ENCODE results near the gene IL4.

The IL4 gene

GRCh38 chr5:132658381-132659302, 15.1 kb upstream of the IL4 start:
- DNase-seq: no peak

- no peak for DNase-seq
These were observed 13.9 kb upstream of the IL4 start for GRCh38 chr5:132659598-132660493.

GRCh38 chr5:132661231-132662003, 12.4 kb upstream of the IL4 start:
- no peak for DNase-seq

- DNase-seq: no peak
These were observed 11.8 kb upstream of the IL4 start for GRCh38 chr5:132662004-132662401.

GRCh38 chr5:132662925-132663770, 10.6 kb upstream of the IL4 start:
- no peak for DNase-seq

GRCh38 chr5:132663771-132664695, 9.8 kb upstream of the IL4 start:
- DNase-seq: no peak

- no peak for DNase-seq
These were observed 9.0 kb upstream of the IL4 start for GRCh38 chr5:132664696-132665209.

GRCh38 chr5:132665574-132666080, 8.2 kb upstream of the IL4 start:
- DNase-seq: no peak

- no peak for DNase-seq
These were observed 7.3 kb upstream of the IL4 start for GRCh38 chr5:132666310-132667123.

- no peak for DNase-seq
These were observed 6.5 kb upstream of the IL4 start for GRCh38 chr5:132667309-132667708.

- DNase-seq: no peak
These were observed 5.8 kb upstream of the IL4 start for GRCh38 chr5:132667761-132668705.

GRCh38 chr5:132668706-132669454, 4.9 kb upstream of the IL4 start:
- DNase-seq: no peak

- DNase-seq: no peak
These were observed 4.4 kb upstream of the IL4 start for GRCh38 chr5:132669455-132669820.

- no peak for DNase-seq
These were observed 3.6 kb upstream of the IL4 start for GRCh38 chr5:132669966-132670882.

GRCh38 chr5:132671000-132671399, 2.8 kb upstream of the IL4 start:
- no peak for DNase-seq

GRCh38 chr5:132673488-132673887, 301 bp upstream of the IL4 start:
- DNase-seq: no peak
